HG02973 (cell line): ENCODE results near the gene NDUFAF4.

Experiments
- ATAC-seq: cut with Tn5 transposase; IDR thresholded peaks from one replicate; pipeline ENCODE4 v1.9.1; 2021; ENCODE audit warnings: moderate library complexity; ENCODE audit not compliant: unreplicated experiment

The NDUFAF4 gene

DNA sequence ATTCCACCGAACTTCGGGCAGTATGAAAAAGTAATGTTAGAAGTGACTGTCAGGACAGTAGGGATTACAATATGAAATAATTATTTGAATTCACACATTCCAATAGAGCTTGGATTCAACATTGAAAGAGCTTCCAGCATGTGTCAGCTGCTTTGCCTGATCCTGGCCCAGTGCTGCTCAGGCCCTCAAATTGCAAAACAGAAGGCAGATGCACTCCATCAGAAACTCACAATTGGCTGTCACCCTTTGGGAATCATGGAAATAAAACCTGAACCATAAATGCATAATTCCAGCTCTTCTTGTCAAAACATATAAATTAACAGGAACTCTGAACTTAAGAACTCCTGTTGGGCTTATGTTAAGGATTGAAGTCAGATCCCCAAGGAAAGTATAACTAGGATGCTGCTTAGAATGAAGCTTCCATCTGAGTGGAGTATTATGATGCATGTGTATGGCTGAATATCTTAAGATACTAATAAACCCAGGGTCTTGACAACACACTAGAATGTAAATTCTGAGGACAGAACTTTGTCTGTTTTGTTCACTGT is 1.8 kb upstream of the NDUFAF4 start:
- no peak for ATAC-seq

- ATAC-seq, result no peak
Measured at GRCh38 chr6:96899019-96899418, 1.3 kb upstream of the NDUFAF4 start.

GRCh38 chr6:96898241-96898851 is 655 bp upstream of the NDUFAF4 start:
- ATAC-seq, result no peak

- ATAC-seq, result no peak
Measured at GRCh38 chr6:96889146-96889545, 8.5 kb downstream of the NDUFAF4 start.

GRCh38 chr6:96888745-96889144 is 8.9 kb downstream of the NDUFAF4 start:
- ATAC-seq, result no peak

DNA sequence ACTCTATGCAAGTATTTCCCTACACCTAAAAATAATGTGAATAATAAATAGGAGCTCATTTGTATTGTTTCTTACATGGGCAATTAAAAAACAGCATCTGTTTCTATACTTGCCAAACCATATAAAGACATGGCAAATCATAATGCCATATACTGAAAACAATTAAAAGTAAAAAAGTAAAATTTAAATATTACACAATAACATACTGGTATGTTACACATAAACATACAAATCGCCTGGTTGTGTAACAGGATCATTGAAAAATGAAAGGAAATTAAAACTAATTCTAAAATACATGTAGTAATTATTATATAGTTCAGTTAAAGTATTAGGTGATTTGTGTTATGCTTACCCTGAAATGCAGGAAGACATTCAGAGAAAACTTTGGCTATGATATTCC is 11.2 kb downstream of the NDUFAF4 start:
- ATAC-seq, result no peak

DNA sequence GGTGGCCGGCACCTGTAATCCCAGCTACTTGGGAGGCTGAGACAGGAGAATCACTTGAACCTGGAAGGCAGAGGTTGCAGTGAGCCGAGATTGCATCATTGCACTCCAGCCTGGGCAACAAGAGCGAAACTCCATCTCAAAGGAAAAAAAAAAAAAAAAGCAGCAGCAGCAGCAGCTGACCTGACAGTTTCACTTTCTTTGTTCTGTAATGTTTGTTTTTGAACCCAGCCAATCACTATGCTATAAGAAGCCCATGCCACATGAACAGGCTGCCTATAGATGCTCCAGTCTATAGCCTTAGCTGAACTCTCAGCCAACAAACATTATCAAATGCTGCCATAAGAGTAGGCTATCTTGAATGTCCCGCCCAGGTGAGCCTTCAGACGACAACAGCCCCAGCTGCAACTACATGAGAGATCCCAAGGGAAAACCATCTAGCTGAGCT is 12.5 kb downstream of the NDUFAF4 start:
- peak; percentile 97 for ATAC-seq

- no peak for ATAC-seq
Measured at GRCh38 chr6:96878143-96878542, 19.5 kb downstream of the NDUFAF4 start.

DNA sequence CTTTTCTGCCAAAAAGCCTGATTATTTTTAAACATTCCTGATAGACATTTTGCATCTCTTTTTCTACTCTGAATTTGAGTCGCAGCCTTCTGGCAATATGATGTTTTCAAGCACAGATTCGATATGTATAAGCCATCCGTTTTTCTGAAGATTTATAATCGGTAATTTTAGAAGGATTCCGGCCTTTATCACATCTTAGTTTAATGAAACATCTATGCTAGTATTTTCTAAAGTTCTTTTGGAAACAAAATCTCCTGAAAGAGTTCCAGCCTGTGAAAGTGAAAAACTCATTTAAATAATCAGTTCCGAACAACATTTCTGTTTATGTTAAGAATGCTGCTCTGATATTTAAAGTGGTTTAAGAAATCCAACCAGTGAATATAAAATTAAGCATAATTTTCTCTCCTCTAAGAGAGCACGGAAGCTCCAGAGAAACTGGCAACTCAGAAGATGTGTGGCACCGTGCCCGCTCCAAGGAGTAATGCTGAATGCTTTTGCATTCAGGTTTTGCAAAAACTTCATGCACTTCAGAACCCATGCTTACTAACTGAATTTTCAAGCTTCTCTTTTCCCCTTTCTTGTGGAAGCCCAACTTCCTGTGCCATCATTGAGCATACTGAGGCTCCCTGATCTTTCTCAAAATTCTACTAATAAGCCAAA is 20.7 kb downstream of the NDUFAF4 start:
- no peak for ATAC-seq

- ATAC-seq, result no peak
Measured at GRCh38 chr6:96872976-96873375, 24.7 kb downstream of the NDUFAF4 start.

DNA sequence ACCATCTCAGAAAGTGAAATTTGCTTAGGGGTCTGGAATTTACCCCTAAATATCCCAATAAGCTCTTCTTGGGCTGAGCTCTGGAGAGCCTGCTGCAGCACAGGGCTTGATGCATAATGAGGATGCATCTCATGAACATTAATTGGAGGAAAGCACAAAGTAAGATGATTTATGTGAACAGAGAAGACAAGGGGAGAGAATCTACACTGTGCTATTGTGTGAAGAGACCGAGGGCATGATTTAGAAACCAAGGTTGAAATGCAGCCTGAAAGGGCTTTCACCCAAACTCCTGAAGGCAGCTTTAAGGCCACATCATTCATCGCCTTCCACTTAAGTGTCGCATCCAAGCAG is 32.7 kb downstream of the NDUFAF4 start:
- no peak for ATAC-seq

GRCh38 chr6:96864216-96865054 is 33.3 kb downstream of the NDUFAF4 start:
- no peak for ATAC-seq

DNA sequence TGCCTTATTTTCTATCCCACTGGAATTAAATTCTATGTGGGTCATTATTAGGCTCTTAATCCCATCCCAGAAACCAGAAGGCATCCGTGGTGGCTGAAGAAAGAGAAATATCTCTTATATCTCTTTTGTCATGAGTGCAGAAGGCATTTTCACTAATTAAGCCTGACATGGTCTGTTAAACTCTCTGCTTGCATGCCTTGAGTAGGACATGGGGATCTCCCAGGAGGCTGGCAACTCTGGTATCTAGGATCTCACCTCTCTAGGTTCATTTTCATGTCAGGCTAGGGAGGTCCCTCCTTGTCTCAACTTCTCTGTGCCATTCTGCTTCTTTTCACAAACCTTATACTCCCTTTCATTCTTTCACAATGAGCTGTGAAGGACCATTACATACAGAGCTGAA is 35.1 kb downstream of the NDUFAF4 start:
- no peak for ATAC-seq

DNA sequence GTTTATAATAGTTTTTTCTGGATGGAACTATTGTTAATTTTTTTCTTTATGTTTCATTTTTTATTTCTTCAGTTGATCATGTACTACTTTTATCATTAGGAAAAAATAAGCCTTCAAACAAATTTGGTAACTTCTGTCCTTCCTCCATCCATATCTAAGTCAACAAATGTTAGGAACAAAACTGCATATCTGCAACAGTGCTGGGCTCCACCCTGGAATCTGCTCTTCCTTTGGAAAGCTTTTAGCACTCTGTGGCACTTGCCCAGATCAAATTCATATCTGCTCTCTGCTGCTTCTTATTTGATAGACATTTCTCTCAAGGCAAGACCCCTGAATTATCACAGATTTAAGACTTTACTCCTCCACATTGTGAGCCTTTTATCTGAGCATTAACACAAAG is 36.1 kb downstream of the NDUFAF4 start:
- ATAC-seq, result no peak

GRCh38 chr6:96856856-96857255 is 40.8 kb downstream of the NDUFAF4 start:
- no peak for ATAC-seq

DNA sequence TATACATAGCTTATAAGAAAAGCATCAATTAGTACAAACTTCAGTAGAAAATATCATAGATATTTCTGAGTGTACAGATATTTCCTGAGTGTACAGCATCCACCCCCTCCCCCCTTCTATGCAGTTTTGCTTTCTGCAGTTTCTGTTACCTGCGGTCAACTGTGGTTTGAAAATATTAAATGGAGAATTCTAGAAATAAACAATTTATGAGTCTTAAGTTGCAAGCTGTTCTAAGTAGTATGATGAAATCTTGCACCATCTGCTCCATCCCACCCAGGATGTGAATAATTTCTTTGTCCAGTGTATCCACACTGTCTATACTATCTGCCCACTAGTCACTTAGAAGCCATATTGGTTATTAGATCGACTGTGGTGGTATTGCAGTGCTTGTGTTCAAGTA is 44.6 kb downstream of the NDUFAF4 start:
- no peak for ATAC-seq

- ATAC-seq, result no peak
Measured at GRCh38 chr6:96852605-96853004, 45.1 kb downstream of the NDUFAF4 start.

DNA sequence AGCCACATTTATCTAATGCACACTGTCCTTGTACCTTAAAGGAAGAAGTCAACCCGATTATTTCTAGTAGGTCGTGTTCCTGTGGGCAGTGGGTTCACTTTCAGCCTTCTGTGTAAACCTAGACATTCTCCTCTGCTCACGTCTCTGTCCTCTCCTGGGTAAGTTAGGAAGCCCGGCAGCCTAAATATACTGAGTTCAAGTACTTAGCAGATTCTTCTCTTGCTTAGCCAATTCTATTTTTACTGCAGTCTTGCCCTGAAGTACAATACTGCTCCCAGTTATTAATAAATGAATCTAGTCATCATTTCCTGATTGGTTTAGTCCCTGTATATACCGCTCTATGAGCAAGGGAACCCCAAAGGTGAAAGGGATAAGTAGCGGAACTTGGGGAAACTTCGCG is 45.8 kb downstream of the NDUFAF4 start:
- no peak for ATAC-seq

- no peak for ATAC-seq
Measured at GRCh38 chr6:96849615-96850014, 48.1 kb downstream of the NDUFAF4 start.

DNA sequence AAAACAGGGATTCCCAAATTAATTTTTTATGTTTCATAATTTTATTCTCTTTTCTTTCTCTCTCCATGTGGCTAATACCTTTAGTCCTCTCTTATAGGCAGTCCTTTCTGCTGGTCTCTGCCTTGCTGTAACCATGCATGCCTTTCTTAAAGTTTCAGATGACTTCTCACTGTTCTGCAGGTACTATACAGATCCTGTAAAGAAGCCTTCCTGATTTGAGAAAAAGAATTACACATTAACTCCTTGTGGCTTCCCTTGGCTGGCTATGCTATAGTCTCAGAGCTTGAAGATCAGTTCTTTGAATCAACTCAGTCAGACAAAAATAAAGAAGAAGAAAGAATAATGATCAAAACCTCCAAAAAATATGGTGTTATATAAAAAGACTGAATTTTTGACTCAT is 53.2 kb downstream of the NDUFAF4 start:
- ATAC-seq, result no peak

- no peak for ATAC-seq
Measured at GRCh38 chr6:96841345-96841744, 56.3 kb downstream of the NDUFAF4 start.
